Large intestine (tissue), 12 donors: ENCODE data around the gene SLC8A2. TPM values are rescaled to one million over a fixed set of nuclear protein-coding genes. Genes with fewer than 3 reads are reported as not detected.
A peak's percentile ranks its signal among the peaks of the same experiment; 100 is the strongest.

Experiments used
- DNase-seq, 2 donors: peaks; one replicate each; pipeline versions ENCODE4 v3.0.0 to v3.0.0-alpha.2; 2013
- H3K27ac ChIP-seq: one replicate; pipeline ENCODE4 v1.5.1; 2013; ENCODE audit warnings: low read length
- H3K27me3 ChIP-seq: 2 replicates; pipeline ENCODE4 v1.6.1; 2013; ENCODE audit warnings: low read length; ENCODE audit not compliant: control insufficient read depth, insufficient read depth
- H3K36me3 ChIP-seq: 2 replicates; pipeline ENCODE4 v1.6.1; 2013; ENCODE audit warnings: low read length; ENCODE audit not compliant: control insufficient read depth, insufficient read depth
- H3K4me1 ChIP-seq: one replicate; pipeline ENCODE4 v1.6.1; 2013; ENCODE audit warnings: low read length; ENCODE audit not compliant: control insufficient read depth, insufficient read depth
- H3K4me3 ChIP-seq: one replicate; pipeline ENCODE4 v1.5.1; 2013; ENCODE audit warnings: low read length
- H3K9me3 ChIP-seq: one replicate; pipeline ENCODE4 v1.6.1; 2013; ENCODE audit warnings: mild to moderate bottlenecking, low read depth, low read length, moderate library complexity; ENCODE audit not compliant: control insufficient read depth
- WGBS: methylation state at CpG from one replicate; pipeline ENCODE4 v1.1.5; 2013; ENCODE audit warnings: low lambda C conversion rate; ENCODE audit not compliant: insufficient coverage; 5-methylcytosine and 5-hydroxymethylcytosine counted together
- long read RNA-seq, 11 donors: transcript quantifications; one replicate each; lab custom pipeline, GENCODE V29; 2026
- polyA plus RNA-seq: library from polyadenylated mRNA; unstranded; fragments of 120-200 nt; gene quantifications from one replicate; pipeline ENCODE4 v1.2.1, GENCODE V29; 2013

The SLC8A2 gene
- polyA plus RNA-seq = 0.54 TPM
- long read RNA-seq, donor 1 = 0 reads
- long read RNA-seq, donor 2 = 0 reads
- long read RNA-seq, donor 3 = 0 reads
- long read RNA-seq, donor 4 = 0 reads
- long read RNA-seq, donor 5 = 0 reads
- long read RNA-seq, donor 6 = 0 reads
- long read RNA-seq, donor 7 = 0 reads
- long read RNA-seq, donor 8 = 0 reads
- long read RNA-seq, donor 9 = 0 reads
- long read RNA-seq, donor 10 = 0 reads
- long read RNA-seq, donor 11 = 0 reads

GRCh38 chr19:47471733-47472457 lies at the start of gene SLC8A2:
Gene SLC8A2 (minus strand): TSS chr19:47471893. CDS start chr19:47466403, 5,490 bp downstream.
- peaks cover 6% of the 10 kb centered on the region for H3K4me1 ChIP-seq
- H3K36me3 ChIP-seq = no peaks in the 10 kb centered on the region
- H3K27me3 ChIP-seq = peaks cover 60% of the 10 kb centered on the region
- WGBS = no CpG with 5 or more reads among the region's 29 CpGs
- peaks cover 2% of the 10 kb centered on the region for H3K9me3 ChIP-seq
- peak; percentile 70 to 73 for DNase-seq
- H3K4me3 ChIP-seq = peak within 1 kb of the TSS; percentile 13
- no peak within 1 kb of the TSS for H3K27ac ChIP-seq

GRCh38 chr19:47520839-47521238 lies 49.1 kb upstream of the SLC8A2 start:
- no peak overlapping the region for H3K4me3 ChIP-seq
- no peak overlapping the region for H3K27ac ChIP-seq
- H3K27me3 ChIP-seq = peaks cover 6% of the 10 kb centered on the region
- H3K36me3 ChIP-seq = no peaks in the 10 kb centered on the region
- no CpG with 5 or more reads among the region's 6 CpGs for WGBS
- H3K9me3 ChIP-seq = no peaks in the 10 kb centered on the region
- DNase-seq = no peak
- H3K4me1 ChIP-seq = no peaks in the 10 kb centered on the region

- Histone ChIP-seq H3K9me3 (no peaks in the 10 kb centered on the region), H3K27me3 (peaks cover 6% of the 10 kb centered on the region), H3K4me3 (no peak overlapping the region), H3K36me3 (no peaks in the 10 kb centered on the region), H3K27ac (no peak overlapping the region), H3K4me1 (no peaks in the 10 kb centered on the region)
- DNase-seq = no peak
- WGBS = no CpG with 5 or more reads among the region's 10 CpGs
Measured at GRCh38 chr19:47520343-47520806, 48.7 kb upstream of the SLC8A2 start.

- Histone ChIP-seq H3K9me3 (no peaks in the 10 kb centered on the region), H3K27me3 (peaks cover 6% of the 10 kb centered on the region), H3K4me1 (no peaks in the 10 kb centered on the region), H3K4me3 (no peak overlapping the region), H3K27ac (no peak overlapping the region), H3K36me3 (no peaks in the 10 kb centered on the region)
- DNase-seq = no peak
- no CpG with 5 or more reads among the region's 9 CpGs for WGBS
Measured at GRCh38 chr19:47518854-47519253, 47.2 kb upstream of the SLC8A2 start.

- Histone ChIP-seq H3K36me3 (no peaks in the 10 kb centered on the region), H3K27ac (no peak overlapping the region), H3K4me1 (peaks cover 5% of the 10 kb centered on the region), H3K27me3 (peaks cover 6% of the 10 kb centered on the region), H3K4me3 (no peak overlapping the region), H3K9me3 (no peaks in the 10 kb centered on the region)
- WGBS = no CpG with 5 or more reads among the region's 4 CpGs
- DNase-seq = no peak
Measured at GRCh38 chr19:47518139-47518538, 46.4 kb upstream of the SLC8A2 start.

- no CpG with 5 or more reads among the region's 78 CpGs for WGBS
- peak; percentile 100 for DNase-seq
- Histone ChIP-seq H3K27me3 (no peaks in the 10 kb centered on the region), H3K4me1 (peaks cover 28% of the 10 kb centered on the region), H3K4me3 (peak within 1 kb of the TSS; percentile 95), H3K36me3 (peaks cover 5% of the 10 kb centered on the region), H3K9me3 (no peaks in the 10 kb centered on the region), H3K27ac (peak within 1 kb of the TSS; percentile 94)
Measured at GRCh38 chr19:47514869-47515588, 43.3 kb upstream of the SLC8A2 start, which contains the start of gene NAPA. Gene NAPA (minus strand): TSS chr19:47515063. CDS start chr19:47514940, 123 bp downstream.

GRCh38 chr19:47514151-47514868 lies 42.6 kb upstream of the SLC8A2 start:
- WGBS = no CpG with 5 or more reads among the region's 40 CpGs
- Histone ChIP-seq H3K4me3 (peak overlapping the region; percentile 95), H3K9me3 (no peaks in the 10 kb centered on the region), H3K27ac (peak overlapping the region; percentile 94), H3K4me1 (peaks cover 28% of the 10 kb centered on the region), H3K36me3 (peaks cover 12% of the 10 kb centered on the region), H3K27me3 (no peaks in the 10 kb centered on the region)
- peak in 1 of 2 donors; percentile 26 for DNase-seq

GRCh38 chr19:47512948-47513319 lies 41.2 kb upstream of the SLC8A2 start:
- Histone ChIP-seq H3K27me3 (no peaks in the 10 kb centered on the region), H3K36me3 (peaks cover 12% of the 10 kb centered on the region), H3K27ac (peak overlapping the region; percentile 98), H3K9me3 (no peaks in the 10 kb centered on the region), H3K4me1 (peaks cover 30% of the 10 kb centered on the region), H3K4me3 (peak overlapping the region; percentile 95)
- no peak for DNase-seq
- WGBS = 60% methylated on average over 3 of the region's 8 CpGs

- Histone ChIP-seq H3K27ac (peak overlapping the region; percentile 98), H3K4me3 (peak overlapping the region; percentile 95), H3K9me3 (no peaks in the 10 kb centered on the region), H3K4me1 (peaks cover 36% of the 10 kb centered on the region), H3K27me3 (no peaks in the 10 kb centered on the region), H3K36me3 (peaks cover 12% of the 10 kb centered on the region)
- DNase-seq = peak; percentile 78 to 90
- WGBS = no CpG with 5 or more reads among the region's 11 CpGs
Measured at GRCh38 chr19:47512183-47512947, 40.7 kb upstream of the SLC8A2 start.
